HepG2 (cell line): ENCODE data around the gene ARID1A. TPM values are rescaled to one million over a fixed set of nuclear protein-coding genes. Genes with fewer than 3 reads are reported as not detected.

ENCODE experiments used
- GFI1 ChIP-seq: sonication (generic); formaldehyde crosslinking; IDR thresholded peaks from 2 replicates; pipeline ENCODE4 v1.5.0; 2020; ENCODE audit warnings: missing genetic modification reagents, mild to moderate bottlenecking, borderline replicate concordance
- HIVEP1 ChIP-seq: sonication (generic); formaldehyde crosslinking; IDR thresholded peaks from 2 replicates; pipeline ENCODE4 v1.4.0; 2020; ENCODE audit warnings: mild to moderate bottlenecking, missing genetic modification reagents
- MYNN ChIP-seq: sonication (generic); formaldehyde crosslinking; IDR thresholded peaks from 2 replicates; pipeline ENCODE4 v1.4.0; 2020; ENCODE audit warnings: mild to moderate bottlenecking, low read depth, missing genetic modification reagents
- MZF1 ChIP-seq: sonication (generic); formaldehyde crosslinking; IDR thresholded peaks from 2 replicates; pipeline ENCODE4 v1.8.1; 2023; ENCODE audit warnings: mild to moderate bottlenecking, missing genetic modification reagents, borderline replicate concordance
- NFIB ChIP-seq: sonication (generic); formaldehyde crosslinking; IDR thresholded peaks from 2 replicates; pipeline ENCODE4 v1.9.0; 2021; ENCODE audit warnings: missing genetic modification reagents, mild to moderate bottlenecking, borderline replicate concordance
- PAX8 ChIP-seq: sonication (generic); formaldehyde crosslinking; IDR thresholded peaks from 2 replicates; pipeline ENCODE4 v1.8.0; 2022; ENCODE audit warnings: mild to moderate bottlenecking, missing genetic modification reagents, borderline replicate concordance
- PLRG1 ChIP-seq: fragments of 450-650 bp; conservative IDR thresholded peaks from 2 replicates; pipeline ENCODE4 v1.6.1; 2016
- RCOR2 ChIP-seq: IDR thresholded peaks from 2 replicates; pipeline ENCODE4 v1.6.1; 2016; ENCODE audit warnings: missing biosample characterization, missing genetic modification reagents
- SMAD3 ChIP-seq: sonication (generic); formaldehyde crosslinking; IDR thresholded peaks from 2 replicates; pipeline ENCODE4 v1.4.0; 2020; ENCODE audit warnings: missing genetic modification reagents
- ZFYVE20 ChIP-seq: sonication (generic); formaldehyde crosslinking; IDR thresholded peaks from 2 replicates; pipeline ENCODE4 v1.8.0; 2023; ENCODE audit warnings: low read depth, mild to moderate bottlenecking, moderate library complexity, missing genetic modification reagents, borderline replicate concordance
- ZNF225 ChIP-seq: sonication (generic); formaldehyde crosslinking; IDR thresholded peaks from 2 replicates; pipeline ENCODE4 v1.4.0; 2020; ENCODE audit warnings: mild to moderate bottlenecking, missing genetic modification reagents
- ZNF296 ChIP-seq: sonication (generic); formaldehyde crosslinking; conservative IDR thresholded peaks from 2 replicates; pipeline ENCODE4 v1.5.0; 2020; ENCODE audit warnings: mild to moderate bottlenecking, missing genetic modification reagents
- ZNF354B ChIP-seq: sonication (generic); formaldehyde crosslinking; IDR thresholded peaks from 2 replicates; pipeline ENCODE4 v1.8.0; 2022; ENCODE audit warnings: mild to moderate bottlenecking, missing genetic modification reagents
- ZNF543 ChIP-seq: sonication (generic); formaldehyde crosslinking; IDR thresholded peaks from 2 replicates; pipeline ENCODE4 v1.4.0; 2020; ENCODE audit warnings: mild to moderate bottlenecking, missing genetic modification reagents
- polyA plus RNA-seq, 8 experiments: library from polyadenylated mRNA; depleted of rRNA in 3 of 8; stranded (reverse) in 7 of 8; unstranded in 1 of 8; fragments of >200 nt; fragmentation: Illumina TruSeq in 4 of 8; extraction: Trizol in 4 of 8; gene quantifications; 2 replicates each; pipeline versions ENCODE4 v1.2.1 to v1.2.3, GENCODE V29; 2011 to 2016; ENCODE audit warnings: low read depth in 4 of 8, missing spikeins in 1 of 8, mixed read lengths in 1 of 8; ENCODE audit not compliant: insufficient read depth in 1 of 8
- total RNA-seq, 5 experiments: library from RNA; depleted of rRNA; stranded (reverse); fragments of >200 nt; fragmentation: Illumina TruSeq; extraction: Trizol; gene quantifications; 2 replicates each; pipeline ENCODE4 v1.2.3, GENCODE V29; 2016; ENCODE audit warnings: low read depth in 1 of 5
- TF ChIP-seq, protein P1 (sequence below): sonication (generic); formaldehyde crosslinking; IDR thresholded peaks from 2 replicates; pipeline ENCODE4 v1.8.0; 2022; ENCODE audit warnings: mild to moderate bottlenecking, missing genetic modification reagents; ENCODE audit not compliant: insufficient replicate concordance
- TF ChIP-seq, protein P2 (sequence below): sonication (generic); formaldehyde crosslinking; IDR thresholded peaks from 2 replicates; pipeline ENCODE4 v1.4.0; 2020; ENCODE audit warnings: mild to moderate bottlenecking, low read depth, missing genetic modification reagents
- TF ChIP-seq, protein P3 (sequence below): sonication (generic); formaldehyde crosslinking; IDR thresholded peaks from 2 replicates; pipeline ENCODE4 v1.4.0; 2020; ENCODE audit warnings: missing genetic modification reagents, borderline replicate concordance
- TF ChIP-seq, protein P4 (sequence below): fragments of 450-650 bp; IDR thresholded peaks from 2 replicates; pipeline ENCODE4 v1.6.1; 2017
- TF ChIP-seq, protein P5 (sequence below): sonication (generic); formaldehyde crosslinking; conservative IDR thresholded peaks from 2 replicates; pipeline ENCODE4 v1.4.0; 2020; ENCODE audit warnings: missing genetic modification reagents

Gene ARID1A
- total and polyA plus RNA-seq, 2 of the 13 experiments (the other 11 are each of a cell fraction or from before 2014, with no cell fraction given) = 11.9 to 15.9 TPM

DNA sequence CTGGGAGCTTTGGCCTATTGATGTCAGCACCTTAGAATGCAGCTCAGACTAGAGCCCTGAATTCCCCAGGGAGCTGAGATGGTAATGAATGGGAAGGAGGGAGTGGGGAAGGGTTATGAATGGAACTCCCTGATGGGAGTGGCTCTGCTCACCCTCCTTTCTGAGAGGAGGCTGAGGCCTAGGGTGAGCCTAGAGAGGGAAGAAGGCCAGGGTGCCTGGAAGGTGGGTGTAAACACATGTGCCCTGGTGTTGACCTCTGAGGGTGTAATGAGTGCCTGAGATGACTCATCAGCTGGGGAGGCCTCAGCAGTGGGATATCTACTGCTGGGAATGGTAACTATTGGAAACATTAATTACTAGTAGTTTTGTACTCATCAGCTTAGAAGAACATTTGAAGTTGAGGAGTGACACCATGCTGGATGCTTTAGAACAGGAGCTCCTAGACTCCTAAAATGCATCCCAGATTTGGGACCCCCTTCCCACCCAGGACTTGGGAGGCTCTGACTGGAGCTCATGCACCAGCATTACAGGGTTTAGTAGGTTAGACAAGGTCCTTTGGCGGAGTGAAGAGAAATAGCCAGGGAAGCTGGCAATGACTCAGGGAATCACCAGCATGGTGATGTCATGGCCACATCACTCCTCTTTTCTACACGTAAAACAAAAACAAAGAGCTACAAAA lies 76.0 kb downstream of the ARID1A start (continued):
- TF ChIP-seq MZF1 (no peak), HIVEP1 (CRISPR knock-in tag) (no peak), PLRG1 (no peak), RCOR2 (CRISPR knock-in tag) (no peak), MYNN (CRISPR knock-in tag) (no peak), ZNF225 (no peak), ZFYVE20 (CRISPR knock-in tag) (no peak), ZNF354B (no peak), PAX8 (CRISPR knock-in tag) (no peak), SMAD3 (CRISPR knock-in tag) (no peak), ZNF296 (CRISPR knock-in tag) (no peak), GFI1 (CRISPR knock-in tag) (no peak), NFIB (CRISPR knock-in tag) (no peak), ZNF543 (no peak)
- TF ChIP-seq, protein P1, sequence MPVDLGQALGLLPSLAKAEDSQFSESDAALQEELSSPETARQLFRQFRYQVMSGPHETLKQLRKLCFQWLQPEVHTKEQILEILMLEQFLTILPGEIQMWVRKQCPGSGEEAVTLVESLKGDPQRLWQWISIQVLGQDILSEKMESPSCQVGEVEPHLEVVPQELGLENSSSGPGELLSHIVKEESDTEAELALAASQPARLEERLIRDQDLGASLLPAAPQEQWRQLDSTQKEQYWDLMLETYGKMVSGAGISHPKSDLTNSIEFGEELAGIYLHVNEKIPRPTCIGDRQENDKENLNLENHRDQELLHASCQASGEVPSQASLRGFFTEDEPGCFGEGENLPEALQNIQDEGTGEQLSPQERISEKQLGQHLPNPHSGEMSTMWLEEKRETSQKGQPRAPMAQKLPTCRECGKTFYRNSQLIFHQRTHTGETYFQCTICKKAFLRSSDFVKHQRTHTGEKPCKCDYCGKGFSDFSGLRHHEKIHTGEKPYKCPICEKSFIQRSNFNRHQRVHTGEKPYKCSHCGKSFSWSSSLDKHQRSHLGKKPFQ = no peak
- TF ChIP-seq, protein P2, sequence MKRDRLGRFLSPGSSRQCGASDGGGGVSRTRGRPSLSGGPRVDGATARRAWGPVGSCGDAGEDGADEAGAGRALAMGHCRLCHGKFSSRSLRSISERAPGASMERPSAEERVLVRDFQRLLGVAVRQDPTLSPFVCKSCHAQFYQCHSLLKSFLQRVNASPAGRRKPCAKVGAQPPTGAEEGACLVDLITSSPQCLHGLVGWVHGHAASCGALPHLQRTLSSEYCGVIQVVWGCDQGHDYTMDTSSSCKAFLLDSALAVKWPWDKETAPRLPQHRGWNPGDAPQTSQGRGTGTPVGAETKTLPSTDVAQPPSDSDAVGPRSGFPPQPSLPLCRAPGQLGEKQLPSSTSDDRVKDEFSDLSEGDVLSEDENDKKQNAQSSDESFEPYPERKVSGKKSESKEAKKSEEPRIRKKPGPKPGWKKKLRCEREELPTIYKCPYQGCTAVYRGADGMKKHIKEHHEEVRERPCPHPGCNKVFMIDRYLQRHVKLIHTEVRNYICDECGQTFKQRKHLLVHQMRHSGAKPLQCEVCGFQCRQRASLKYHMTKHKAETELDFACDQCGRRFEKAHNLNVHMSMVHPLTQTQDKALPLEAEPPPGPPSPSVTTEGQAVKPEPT (CRISPR knock-in tag) = no peak
- TF ChIP-seq, protein P3, sequence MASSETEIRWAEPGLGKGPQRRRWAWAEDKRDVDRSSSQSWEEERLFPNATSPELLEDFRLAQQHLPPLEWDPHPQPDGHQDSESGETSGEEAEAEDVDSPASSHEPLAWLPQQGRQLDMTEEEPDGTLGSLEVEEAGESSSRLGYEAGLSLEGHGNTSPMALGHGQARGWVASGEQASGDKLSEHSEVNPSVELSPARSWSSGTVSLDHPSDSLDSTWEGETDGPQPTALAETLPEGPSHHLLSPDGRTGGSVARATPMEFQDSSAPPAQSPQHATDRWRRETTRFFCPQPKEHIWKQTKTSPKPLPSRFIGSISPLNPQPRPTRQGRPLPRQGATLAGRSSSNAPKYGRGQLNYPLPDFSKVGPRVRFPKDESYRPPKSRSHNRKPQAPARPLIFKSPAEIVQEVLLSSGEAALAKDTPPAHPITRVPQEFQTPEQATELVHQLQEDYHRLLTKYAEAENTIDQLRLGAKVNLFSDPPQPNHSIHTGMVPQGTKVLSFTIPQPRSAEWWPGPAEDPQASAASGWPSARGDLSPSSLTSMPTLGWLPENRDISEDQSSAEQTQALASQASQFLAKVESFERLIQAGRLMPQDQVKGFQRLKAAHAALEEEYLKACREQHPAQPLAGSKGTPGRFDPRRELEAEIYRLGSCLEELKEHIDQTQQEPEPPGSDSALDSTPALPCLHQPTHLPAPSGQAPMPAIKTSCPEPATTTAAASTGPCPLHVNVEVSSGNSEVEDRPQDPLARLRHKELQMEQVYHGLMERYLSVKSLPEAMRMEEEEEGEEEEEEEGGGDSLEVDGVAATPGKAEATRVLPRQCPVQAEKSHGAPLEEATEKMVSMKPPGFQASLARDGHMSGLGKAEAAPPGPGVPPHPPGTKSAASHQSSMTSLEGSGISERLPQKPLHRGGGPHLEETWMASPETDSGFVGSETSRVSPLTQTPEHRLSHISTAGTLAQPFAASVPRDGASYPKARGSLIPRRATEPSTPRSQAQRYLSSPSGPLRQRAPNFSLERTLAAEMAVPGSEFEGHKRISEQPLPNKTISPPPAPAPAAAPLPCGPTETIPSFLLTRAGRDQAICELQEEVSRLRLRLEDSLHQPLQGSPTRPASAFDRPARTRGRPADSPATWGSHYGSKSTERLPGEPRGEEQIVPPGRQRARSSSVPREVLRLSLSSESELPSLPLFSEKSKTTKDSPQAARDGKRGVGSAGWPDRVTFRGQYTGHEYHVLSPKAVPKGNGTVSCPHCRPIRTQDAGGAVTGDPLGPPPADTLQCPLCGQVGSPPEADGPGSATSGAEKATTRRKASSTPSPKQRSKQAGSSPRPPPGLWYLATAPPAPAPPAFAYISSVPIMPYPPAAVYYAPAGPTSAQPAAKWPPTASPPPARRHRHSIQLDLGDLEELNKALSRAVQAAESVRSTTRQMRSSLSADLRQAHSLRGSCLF (CRISPR knock-in tag) = no peak
- TF ChIP-seq, protein P4, sequence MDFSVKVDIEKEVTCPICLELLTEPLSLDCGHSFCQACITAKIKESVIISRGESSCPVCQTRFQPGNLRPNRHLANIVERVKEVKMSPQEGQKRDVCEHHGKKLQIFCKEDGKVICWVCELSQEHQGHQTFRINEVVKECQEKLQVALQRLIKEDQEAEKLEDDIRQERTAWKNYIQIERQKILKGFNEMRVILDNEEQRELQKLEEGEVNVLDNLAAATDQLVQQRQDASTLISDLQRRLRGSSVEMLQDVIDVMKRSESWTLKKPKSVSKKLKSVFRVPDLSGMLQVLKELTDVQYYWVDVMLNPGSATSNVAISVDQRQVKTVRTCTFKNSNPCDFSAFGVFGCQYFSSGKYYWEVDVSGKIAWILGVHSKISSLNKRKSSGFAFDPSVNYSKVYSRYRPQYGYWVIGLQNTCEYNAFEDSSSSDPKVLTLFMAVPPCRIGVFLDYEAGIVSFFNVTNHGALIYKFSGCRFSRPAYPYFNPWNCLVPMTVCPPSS = no peak
- TF ChIP-seq, protein P5, sequence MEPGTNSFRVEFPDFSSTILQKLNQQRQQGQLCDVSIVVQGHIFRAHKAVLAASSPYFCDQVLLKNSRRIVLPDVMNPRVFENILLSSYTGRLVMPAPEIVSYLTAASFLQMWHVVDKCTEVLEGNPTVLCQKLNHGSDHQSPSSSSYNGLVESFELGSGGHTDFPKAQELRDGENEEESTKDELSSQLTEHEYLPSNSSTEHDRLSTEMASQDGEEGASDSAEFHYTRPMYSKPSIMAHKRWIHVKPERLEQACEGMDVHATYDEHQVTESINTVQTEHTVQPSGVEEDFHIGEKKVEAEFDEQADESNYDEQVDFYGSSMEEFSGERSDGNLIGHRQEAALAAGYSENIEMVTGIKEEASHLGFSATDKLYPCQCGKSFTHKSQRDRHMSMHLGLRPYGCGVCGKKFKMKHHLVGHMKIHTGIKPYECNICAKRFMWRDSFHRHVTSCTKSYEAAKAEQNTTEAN (CRISPR knock-in tag) = no peak
